Esophagus squamous epithelium (tissue), 4 donors: Measurements from ENCODE around the gene IPO8.

ENCODE experiments used
- CTCF ChIP-seq, 6 experiments: fragments of 450-650 bp in 4 of 6; fragments of 200-600 bp in 2 of 6; sonication (generic) in 2 of 6; IDR thresholded peaks; one replicate each; pipeline ENCODE4 v1.5.1; 2016 to 2019; ENCODE audit warnings: antibody characterized with exemption in 6 of 6, mild to moderate bottlenecking in 4 of 6, moderate library complexity in 4 of 6
- POLR2A ChIP-seq, 4 donors: fragments of 450-650 bp; IDR thresholded peaks; one replicate each; pipeline ENCODE4 v1.6.1; 2017; ENCODE audit warnings: antibody characterized with exemption in 4 of 4, mild to moderate bottlenecking in 4 of 4, moderate library complexity in 3 of 4

GRCh38 chr12:30698346-30698745 lies 2.7 kb upstream of the IPO8 start:
- no peak for TF ChIP-seq CTCF (IDR thresholded peaks at IDR 0.05)
- TF ChIP-seq POLR2A (IDR thresholded peaks at IDR 0.05), result no peak
